H54 (cell line): Measurements from ENCODE around the gene SPATA31D4.
A peak's percentile ranks its signal among the peaks of the same experiment; 100 is the strongest.
"Not testable (repeated sequence)": the region's sequence is repeated elsewhere in the genome, so short reads cannot be mapped to it uniquely, and the experiment has no call there.

Experiments
- DNase-seq: peaks from one replicate; pipeline ENCODE4 v3.0.0; 2011; ENCODE audit warnings: low spot score, mixed read lengths; ENCODE audit not compliant: insufficient read length
- FAIRE-seq: peaks from 3 replicates; lab custom pipeline; 2011; peaks lifted over from hg19 to GRCh38; lab: Jason Lieb, UNC
- POLR2A ChIP-seq: IDR thresholded peaks from 2 replicates; pipeline ENCODE4 v1.6.1; 2011; ENCODE audit warnings: low read depth, mild to moderate bottlenecking, low read length

Gene SPATA31D4

DNA sequence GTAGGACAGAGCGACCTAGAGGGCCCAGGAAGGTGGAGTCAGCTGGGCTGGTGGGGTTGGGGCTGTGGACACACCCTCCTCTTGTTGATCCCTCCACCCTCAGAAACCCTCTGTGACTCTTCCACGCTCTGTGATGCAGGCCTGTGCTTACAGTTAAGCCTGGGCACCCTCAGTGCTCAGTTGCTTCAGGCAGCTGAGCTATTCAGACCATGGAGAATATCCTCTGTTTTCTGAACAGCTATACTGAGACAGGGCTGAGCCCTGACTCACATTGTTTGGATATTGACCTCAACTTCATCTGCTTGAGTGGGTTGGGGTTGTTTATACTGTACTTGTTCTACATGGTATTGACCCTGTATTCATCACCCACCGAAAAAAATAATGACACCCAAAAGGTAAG lies at the start of gene SPATA31D4:
Gene SPATA31D4, plus strand, starts transcription at position 124 of the 400 bp plus-strand sequence. Its CDS starts 86 bp downstream, at position 210.
- FAIRE-seq, DNase-seq: not testable (repeated sequence)

DNA sequence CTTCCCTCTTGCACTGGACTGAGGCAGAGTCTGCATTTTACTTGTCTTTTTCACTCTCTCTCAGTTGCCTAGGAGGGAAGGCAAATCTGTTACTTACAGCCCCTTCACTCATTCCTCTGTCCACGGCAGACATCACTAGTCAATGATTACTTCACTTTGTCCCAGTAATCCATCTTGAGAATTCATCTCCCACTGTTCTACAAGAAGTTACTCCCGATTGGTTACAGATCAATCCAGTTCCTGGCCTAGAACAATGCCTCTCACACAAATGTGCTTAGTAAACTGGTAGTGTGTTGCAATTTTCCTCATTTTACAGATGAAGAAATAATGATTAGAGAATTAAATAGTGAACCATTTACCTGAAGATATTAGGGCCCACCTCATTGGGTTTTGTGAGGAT lies 49.7 kb upstream of the SPATA31D4 start:
- FAIRE-seq (no peak), DNase-seq (no peak)

DNA sequence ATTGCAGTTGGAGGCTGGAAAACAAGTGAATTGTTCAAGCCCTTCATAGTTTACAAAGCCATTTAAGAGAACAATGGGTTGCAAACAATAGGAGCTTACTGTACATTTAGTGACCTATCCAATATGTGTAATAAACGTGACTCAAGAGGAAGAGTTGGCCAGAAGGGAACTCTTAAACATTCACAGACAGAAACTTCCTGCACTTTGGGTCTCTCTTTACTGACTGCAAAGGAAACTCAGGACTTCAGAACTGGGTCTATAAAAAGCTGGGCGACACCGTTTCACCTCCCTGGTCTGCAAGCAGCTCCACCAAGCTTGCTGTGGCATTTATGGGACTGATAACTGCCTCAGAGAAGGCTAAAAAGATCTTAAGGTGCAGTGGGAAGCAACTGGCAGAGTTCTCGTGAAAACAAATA lies 48.7 kb upstream of the SPATA31D4 start:
- no peak for FAIRE-seq
- no peak for DNase-seq
- no peak for TF ChIP-seq POLR2A

More for the DNA sequence above, 49.7 kb upstream of the SPATA31D4 start:
- TF ChIP-seq POLR2A, result no peak

DNA sequence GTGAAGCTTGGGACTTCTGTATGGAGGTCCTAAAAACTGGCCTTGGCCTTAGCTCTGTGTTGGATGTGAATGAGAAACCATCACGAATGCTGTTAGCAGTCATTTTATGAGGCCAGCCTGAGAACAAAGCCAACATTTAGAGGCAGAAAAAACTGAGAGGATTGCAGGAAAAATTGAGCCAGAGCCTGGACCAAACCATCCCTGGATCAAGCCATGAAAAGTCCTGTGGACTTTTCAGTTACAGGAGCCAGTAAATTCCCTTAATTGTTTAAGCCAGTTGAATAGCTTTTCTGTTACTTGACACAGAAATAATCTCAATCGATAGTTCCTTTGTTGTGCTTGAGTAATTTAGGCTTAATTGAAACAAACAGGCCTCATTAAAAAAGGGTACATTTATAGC lies 42.6 kb upstream of the SPATA31D4 start:
- FAIRE-seq (no peak), DNase-seq (no peak)
- no peak for TF ChIP-seq POLR2A

DNA sequence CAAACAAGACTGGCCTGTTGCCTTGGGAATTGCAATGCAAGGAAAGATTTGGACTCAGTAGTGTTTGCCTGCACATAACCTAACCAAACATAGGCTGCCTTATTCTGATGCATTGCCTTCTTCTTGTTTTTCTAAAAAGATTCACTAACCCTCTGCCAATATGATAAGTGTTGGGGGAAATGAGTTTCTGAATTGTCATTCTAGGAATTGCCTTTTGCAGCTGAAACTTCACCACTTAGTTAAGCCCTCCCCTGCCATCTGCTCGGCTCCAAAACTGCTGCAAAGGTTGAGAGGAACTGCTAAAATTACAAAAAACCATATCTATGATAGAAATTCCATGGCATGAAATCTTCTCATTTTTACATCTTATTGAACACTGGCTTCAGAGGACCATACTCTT lies 41.6 kb upstream of the SPATA31D4 start:
- no peak for TF ChIP-seq POLR2A
- FAIRE-seq (no peak), DNase-seq (no peak)

DNA sequence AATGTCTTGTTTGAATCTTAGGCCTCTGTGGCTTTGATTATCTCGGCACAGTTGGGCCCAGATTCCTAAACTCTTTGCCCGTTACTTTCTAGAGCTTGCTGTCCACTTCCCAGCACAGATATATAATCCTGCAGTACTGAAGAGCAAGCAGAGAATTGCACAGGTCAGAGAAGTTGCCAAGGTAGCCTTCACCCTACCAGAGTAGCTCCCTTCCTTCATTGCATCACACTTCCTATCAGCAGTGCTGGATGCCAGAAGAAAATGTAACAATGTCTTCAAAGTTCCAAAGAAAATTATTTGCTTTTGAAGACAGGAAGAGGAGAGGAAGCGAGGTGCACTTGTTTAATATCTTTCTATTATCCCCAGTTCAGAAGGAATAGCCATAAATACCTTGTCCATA lies 38.1 kb upstream of the SPATA31D4 start:
- TF ChIP-seq POLR2A, result no peak
- FAIRE-seq, result no peak
- DNase-seq, result no peak

DNA sequence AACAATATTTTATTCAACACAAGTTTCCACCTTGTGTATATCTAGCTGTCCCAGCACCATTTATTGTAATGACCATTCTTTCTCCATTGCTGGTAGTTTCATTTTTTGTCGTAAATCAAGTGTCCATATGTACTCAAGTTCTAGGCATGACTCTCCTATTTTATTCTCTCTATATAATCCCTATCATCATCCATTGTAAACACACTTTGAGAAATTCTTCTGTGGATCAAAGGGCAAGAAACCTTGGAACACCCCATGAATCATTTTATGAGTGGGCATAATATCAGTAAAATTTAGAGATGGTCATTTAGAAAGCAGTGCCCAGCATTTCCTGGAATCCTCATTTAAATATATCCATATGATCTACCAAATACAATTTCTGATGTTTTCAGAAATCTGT lies 35.8 kb upstream of the SPATA31D4 start:
- TF ChIP-seq POLR2A, result no peak
- FAIRE-seq, result no peak
- no peak for DNase-seq

DNA sequence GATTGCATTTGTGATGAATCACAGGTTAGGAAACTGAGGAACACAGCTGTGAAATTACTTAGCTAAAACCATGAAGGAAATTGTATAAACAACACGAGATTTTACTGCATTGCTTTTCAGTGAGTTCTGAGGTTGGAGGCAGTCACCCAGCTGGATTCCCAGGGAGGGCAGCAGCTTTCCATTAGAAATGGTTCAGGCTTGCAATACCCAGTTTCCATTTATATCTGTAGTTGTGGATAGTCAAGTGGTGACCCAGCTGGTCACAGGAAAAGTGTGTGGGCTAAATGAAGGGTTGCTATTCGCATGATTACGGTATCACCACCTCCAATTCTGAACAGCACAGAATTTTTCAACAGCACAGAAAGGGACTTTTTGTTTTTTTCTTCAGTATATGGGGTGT lies 34.3 kb upstream of the SPATA31D4 start:
- DNase-seq (no peak), FAIRE-seq (no peak)
- no peak for TF ChIP-seq POLR2A

DNA sequence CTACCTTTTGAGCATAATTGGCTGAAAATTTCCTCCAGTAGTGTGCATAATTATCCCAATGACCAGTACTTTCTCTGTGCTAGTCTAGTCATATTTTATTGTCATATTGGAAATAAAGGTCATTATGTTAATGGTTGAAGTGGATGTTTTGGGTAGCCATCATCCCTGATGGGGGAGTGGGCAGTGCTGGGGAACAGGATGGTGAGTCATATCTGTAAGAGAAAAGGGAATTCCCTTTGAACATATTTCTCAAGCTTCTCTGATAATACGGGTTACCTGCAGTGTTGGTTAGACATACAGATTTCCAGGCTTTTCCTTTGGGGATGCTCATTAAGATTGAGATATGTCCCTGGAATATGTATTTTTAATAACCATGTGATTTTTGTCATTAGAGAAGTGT lies 33.3 kb upstream of the SPATA31D4 start:
- no peak for TF ChIP-seq POLR2A
- DNase-seq (no peak), FAIRE-seq (no peak)

DNA sequence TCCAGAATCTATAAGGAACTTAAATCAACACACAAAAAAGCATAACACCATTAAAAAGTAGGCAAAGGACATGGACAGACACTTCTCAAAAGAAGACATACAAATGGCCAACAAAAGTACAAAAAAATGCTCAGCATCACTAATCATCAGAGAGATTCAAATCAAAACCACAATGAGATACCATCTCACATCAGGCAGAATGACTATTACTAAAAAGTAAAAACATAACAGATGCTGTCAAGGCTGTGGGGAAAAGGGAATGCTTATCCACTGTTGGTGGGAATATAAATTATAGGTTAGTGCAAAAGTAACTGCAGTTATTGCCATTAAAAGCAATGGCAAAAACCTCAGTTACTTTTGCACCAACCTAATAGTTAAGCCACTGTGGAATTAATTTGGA lies 32.2 kb upstream of the SPATA31D4 start:
- no peak for FAIRE-seq
- TF ChIP-seq POLR2A, result no peak
- no peak for DNase-seq

DNA sequence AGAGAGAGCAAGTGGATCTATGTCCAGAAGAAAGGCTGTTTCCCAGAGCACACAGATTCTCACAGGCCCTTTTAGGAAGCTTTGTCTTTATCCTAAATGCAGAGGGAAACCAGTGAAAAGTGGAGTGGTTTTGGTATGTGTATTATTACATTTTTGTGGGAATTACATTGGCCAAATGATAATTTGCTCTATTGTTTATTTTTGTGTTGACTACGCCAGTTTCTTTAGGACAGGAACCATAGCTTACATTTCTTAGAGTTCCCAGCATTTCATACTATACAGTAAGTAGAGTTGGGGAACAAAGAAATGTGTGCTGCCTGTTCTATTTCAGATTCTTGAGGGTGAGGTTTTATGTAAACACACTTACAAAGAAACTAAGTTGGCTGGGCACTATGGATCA lies 29.4 kb upstream of the SPATA31D4 start:
- FAIRE-seq (no peak), DNase-seq (no peak)
- TF ChIP-seq POLR2A, result no peak

DNA sequence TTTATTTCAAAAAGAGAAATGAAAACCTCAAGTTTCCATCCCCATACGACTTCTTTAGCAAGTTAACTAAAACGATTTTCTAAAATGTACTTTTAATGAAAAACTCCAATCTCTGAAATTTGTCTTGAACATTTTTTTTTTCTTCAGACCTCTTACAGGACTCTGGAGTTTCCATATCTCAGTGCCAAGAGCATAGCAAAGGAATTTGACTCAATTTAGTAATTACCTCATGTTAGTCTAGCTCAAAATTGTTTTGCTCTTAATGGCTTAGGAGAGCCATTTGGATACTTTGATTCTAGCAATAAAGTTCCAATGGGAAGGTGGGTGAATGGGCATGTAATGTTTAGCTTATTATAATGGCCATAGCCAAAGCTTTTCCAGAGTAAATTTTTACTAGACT lies 26.0 kb upstream of the SPATA31D4 start:
- FAIRE-seq, result no peak
- no peak for DNase-seq
- TF ChIP-seq POLR2A, result no peak

DNA sequence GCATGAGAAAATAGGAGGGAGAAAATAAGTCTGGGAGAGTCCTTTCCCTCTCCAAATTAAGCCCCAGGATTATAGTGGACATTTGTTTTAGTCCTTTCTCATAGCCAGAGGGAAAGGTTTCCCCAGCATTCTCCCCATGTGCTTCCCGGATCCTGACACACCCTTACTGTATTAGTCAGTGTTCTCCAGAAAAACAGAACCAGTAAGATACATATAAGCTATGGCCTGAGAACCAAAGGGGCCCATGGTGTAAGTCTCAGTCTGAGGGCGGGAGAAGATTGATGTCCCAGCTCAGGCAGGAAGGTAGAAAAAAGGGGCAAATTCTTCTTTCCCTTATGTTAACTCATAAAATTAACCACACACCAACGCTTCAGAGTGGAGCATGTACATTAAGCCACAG lies 25.6 kb upstream of the SPATA31D4 start:
- TF ChIP-seq POLR2A, result no peak
- no peak for DNase-seq
- FAIRE-seq, result peak; percentile 61

DNA sequence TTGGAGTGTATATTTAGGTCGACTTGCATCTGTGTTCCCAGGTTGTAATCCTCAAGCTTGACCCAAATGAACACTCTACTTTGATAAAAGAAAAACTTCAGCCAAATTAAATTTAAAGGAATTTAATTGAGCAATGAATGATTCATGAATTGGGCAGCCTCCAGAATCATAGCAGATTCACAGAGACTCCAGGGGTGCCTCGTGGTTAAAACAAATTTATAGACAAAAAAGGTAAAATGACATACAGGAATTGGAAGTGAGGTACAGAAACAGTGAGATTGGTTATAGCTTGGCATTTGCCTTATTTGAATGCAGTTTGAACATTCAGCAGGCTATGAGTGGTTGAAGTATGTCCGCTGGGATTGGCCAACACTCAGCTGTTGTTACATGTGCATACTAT lies 21.6 kb upstream of the SPATA31D4 start:
- TF ChIP-seq POLR2A, result no peak
- DNase-seq (no peak), FAIRE-seq (peak; percentile 76)

DNA sequence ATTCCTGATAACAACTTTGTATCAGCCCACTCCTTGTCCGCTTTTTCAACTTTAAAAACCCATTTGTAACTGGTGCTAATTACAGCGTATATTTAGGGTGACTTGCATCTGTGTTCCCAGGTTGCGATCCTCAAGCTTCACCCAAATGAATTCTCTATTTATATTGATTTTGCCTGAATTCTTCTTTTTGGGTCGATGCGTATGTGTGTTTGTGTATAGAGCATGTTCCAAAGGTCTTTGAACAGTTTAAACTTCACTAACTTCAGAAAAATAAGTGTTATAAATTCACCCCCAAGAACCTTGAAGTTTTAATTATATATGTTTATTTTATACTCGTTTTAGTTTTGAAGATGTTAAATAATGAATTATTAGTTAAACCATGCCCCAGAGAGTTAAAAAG lies 16.1 kb upstream of the SPATA31D4 start:
- DNase-seq (no peak), FAIRE-seq (no peak)
- TF ChIP-seq POLR2A, result no peak

DNA sequence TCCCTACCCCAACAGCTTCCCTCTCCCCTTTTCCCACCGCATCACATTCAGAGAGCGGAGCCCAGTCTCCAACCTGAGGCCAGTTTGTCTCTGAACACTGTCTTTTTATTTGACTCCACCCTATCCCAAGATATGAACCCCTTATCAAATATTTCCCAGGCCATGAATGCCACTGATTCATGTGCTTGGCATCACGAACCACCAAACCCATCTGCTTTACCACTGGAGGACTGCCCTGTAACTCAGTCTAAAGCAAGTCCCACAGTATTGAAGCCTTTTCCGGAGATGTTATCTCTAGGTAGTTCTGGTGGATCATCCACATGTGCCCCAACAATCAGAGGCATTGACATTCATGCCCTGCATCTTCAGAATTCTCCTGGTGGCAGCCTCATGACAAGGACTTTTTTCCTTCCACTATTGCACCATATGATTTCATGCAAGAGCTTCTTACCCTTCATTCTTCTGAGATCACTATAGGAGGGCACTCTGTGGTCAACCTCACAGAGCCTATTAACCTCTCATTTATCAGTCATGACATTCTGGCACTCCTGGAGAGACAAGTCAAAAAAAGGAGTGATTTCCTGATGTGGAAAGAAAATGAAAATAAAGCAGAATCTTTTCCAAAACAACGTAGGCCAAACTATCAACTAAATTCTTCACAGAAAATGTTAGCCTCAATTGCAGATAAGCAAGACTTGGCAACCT lies 12.3 kb upstream of the SPATA31D4 start:
- DNase-seq, result no peak
- FAIRE-seq, result no peak
- no peak for TF ChIP-seq POLR2A

DNA sequence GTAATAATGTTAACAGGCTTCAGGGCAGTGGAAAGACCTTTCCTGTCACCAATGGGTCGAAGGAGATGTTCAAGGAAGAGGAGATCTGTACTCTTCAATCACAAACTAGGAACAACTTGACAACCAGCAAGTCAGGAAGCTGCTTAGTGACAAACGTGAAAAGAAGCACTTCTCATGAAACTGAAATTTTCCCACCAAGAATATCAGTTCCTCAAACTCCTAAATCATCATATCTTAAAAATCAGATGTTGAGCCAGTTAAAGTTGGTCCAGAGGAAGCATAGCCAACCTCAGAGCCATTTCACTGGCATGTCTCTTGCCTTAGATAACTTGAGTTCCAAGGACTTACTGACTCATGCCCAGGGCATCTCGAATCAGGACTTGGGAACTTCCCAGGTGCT lies 9.7 kb upstream of the SPATA31D4 start:
- FAIRE-seq, DNase-seq: not testable (repeated sequence)

DNA sequence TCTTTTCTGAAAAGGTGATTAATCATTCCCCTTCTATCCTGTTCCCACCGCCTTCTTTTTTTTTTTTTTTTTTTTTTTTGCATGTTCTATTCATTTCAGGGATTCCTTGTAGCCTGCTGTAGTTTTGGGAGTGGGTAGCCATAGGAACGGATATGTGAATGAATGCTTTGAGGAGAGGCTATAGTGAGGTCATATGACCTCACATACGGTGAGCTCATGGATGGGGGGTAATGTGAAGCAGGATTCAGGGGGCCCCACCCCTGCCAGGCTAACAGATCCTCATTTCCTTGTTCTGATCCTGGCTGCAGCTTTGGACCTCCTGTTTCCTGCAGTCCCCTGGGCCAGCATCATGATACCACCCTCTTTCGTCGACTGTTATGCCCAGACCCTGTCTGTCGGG lies 1.9 kb downstream of the SPATA31D4 start:
- not testable (repeated sequence) for FAIRE-seq, DNase-seq

DNA sequence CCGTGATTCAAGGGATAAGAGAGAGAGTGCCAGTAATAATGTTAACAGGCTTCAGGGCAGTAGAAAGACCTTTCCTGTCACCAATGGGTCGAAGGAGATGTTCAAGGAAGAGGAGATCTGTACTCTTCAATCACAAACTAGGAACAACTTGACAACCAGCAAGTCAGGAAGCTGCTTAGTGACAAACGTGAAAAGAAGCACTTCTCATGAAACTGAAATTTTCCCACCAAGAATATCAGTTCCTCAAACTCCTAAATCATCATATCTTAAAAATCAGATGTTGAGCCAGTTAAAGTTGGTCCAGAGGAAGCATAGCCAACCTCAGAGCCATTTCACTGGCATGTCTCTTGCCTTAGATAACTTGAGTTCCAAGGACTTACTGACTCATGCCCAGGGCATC lies 5.3 kb downstream of the SPATA31D4 start:
- not testable (repeated sequence) for DNase-seq, FAIRE-seq

DNA sequence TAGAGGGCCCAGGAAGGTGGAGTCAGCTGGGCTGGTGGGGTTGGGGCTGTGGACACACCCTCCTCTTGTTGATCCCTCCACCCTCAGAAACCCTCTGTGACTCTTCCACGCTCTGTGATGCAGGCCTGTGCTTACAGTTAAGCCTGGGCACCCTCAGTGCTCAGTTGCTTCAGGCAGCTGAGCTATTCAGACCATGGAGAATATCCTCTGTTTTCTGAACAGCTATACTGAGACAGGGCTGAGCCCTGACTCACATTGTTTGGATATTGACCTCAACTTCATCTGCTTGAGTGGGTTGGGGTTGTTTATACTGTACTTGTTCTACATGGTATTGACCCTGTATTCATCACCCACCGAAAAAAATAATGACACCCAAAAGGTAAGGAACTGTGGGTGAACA lies 15.2 kb downstream of the SPATA31D4 start, which contains the start of gene SPATA31D3:
Gene SPATA31D3, plus strand, starts transcription at position 108 of the 400 bp plus-strand sequence. Its CDS starts 86 bp downstream, at position 194.
- FAIRE-seq, DNase-seq: not testable (repeated sequence)

DNA sequence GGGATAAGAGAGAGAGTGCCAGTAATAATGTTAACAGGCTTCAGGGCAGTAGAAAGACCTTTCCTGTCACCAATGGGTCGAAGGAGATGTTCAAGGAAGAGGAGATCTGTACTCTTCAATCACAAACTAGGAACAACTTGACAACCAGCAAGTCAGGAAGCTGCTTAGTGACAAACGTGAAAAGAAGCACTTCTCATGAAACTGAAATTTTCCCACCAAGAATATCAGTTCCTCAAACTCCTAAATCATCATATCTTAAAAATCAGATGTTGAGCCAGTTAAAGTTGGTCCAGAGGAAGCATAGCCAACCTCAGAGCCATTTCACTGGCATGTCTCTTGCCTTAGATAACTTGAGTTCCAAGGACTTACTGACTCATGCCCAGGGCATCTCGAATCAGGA lies 20.4 kb downstream of the SPATA31D4 start:
- FAIRE-seq, DNase-seq: not testable (repeated sequence)
